Measurements from ENCODE around the gene SUSD4. TPM values are rescaled to one million over a fixed set of nuclear protein-coding genes. Genes with fewer than 3 reads are reported as not detected.

SUSD4 gene
- total RNA-seq, 1 experiment from 2014 or later = 3.5 TPM

DNA sequence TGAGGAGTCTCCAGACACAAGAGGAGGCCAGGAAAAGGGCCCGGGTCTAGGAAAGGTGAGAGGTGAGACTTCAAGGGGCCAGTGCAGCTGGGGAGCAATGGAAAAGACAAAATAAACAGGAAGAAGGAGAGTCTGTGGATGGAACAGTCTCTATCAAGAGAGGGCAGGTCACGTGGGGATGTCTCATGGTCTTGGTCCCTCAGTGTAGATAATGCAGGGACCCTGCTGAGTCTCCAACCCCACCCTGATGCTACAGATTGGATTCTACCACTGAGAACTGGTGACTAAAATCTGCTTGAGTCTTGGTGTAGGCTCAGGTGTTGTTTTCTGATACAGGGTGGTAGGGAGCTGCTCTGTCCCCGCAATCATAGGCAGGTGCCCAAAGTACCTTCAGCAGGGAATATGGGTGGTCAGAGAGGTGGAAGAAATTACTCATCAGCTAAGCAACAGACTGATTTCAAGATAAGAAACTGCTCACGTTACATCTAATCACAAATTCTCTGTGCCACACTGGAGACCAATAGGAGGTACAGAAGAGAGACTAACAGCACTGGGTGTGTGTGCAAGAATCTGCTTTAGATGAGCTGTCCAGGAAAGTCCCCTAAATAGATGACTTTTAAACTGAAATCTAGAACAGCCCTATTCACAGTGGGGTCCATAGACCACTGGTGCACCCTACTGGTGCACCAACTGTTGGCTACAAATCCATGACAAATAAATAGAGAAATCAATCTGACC is 119.4 kb downstream of the SUSD4 start:
- H2BK12ac ChIP-seq (ENCODE audit: insufficient read length, low read depth, low read length) = no peak overlapping the region
- H3K27ac ChIP-seq (ENCODE audit: insufficient read length, low read depth, low read length) = no peak overlapping the region
- Mint-ChIP-seq H3K9me3 (no peaks in the 10 kb centered on the region), H3K27me3 (ENCODE audit: low read depth) (peaks cover 15% of the 10 kb centered on the region), H3K36me3 (ENCODE audit: insufficient read depth in 1 of 3, low read depth in 3 of 3) (no peaks in the 10 kb centered on the region), H3K4me3 (no peak overlapping the region), H3K27ac (no peak overlapping the region), H3K4me1 (no peaks in the 10 kb centered on the region)
- H3K23ac ChIP-seq (ENCODE audit: insufficient read length, low read depth, low read length) = no peak overlapping the region
- H2BK120ac ChIP-seq (ENCODE audit: low read depth, low read length, poor library complexity, severe bottlenecking) = no peak overlapping the region
- no peak overlapping the region for H4K91ac ChIP-seq (ENCODE audit: insufficient read length, low read depth, low read length)
- H3K9ac ChIP-seq (ENCODE audit: extremely low read depth, insufficient read length, low read length) = no peak overlapping the region
- H3K14ac ChIP-seq (ENCODE audit: insufficient read depth, low read length) = no peak overlapping the region
- H3K56ac ChIP-seq (ENCODE audit: insufficient read length, low read depth, low read length) = no peak overlapping the region
- H3K27me3 ChIP-seq (ENCODE audit: insufficient read depth, low read length) = no peaks in the 10 kb centered on the region
- H3K4me1 ChIP-seq (ENCODE audit: insufficient read depth, low read length) = no peaks in the 10 kb centered on the region
- no peaks in the 10 kb centered on the region for H3K79me1 ChIP-seq (ENCODE audit: insufficient read depth, low read depth, low read length, poor library complexity, severe bottlenecking)
- no peak overlapping the region for H2AK5ac ChIP-seq (ENCODE audit: insufficient read length, low read length)
- no peak overlapping the region for H2AFZ ChIP-seq (ENCODE audit: low read length)
- H3K4me2 ChIP-seq (ENCODE audit: insufficient read depth, insufficient read length, low read length) = no peak overlapping the region
- no peak overlapping the region for H2BK20ac ChIP-seq (ENCODE audit: low read depth, low read length, poor library complexity, severe bottlenecking)
- no peaks in the 10 kb centered on the region for H3K23me2 ChIP-seq (ENCODE audit: insufficient read length, low read depth, low read length, poor library complexity, severe bottlenecking)
- H2BK15ac ChIP-seq (ENCODE audit: low read depth, low read length) = no peak overlapping the region
- peaks cover 3% of the 10 kb centered on the region for H4K20me1 ChIP-seq (ENCODE audit: control insufficient read depth, insufficient read depth, insufficient read length)
- no peak overlapping the region for H4K8ac ChIP-seq (replicated peaks; ENCODE audit: insufficient read length, low read depth, low read length)
- no peak overlapping the region for H3T11ph ChIP-seq (ENCODE audit: low read length)
- DNase-seq = peak; percentile 4
- no peak overlapping the region for H3K18ac ChIP-seq (ENCODE audit: insufficient read length, low read depth, low read length)
- TF ChIP-seq, protein P1, sequence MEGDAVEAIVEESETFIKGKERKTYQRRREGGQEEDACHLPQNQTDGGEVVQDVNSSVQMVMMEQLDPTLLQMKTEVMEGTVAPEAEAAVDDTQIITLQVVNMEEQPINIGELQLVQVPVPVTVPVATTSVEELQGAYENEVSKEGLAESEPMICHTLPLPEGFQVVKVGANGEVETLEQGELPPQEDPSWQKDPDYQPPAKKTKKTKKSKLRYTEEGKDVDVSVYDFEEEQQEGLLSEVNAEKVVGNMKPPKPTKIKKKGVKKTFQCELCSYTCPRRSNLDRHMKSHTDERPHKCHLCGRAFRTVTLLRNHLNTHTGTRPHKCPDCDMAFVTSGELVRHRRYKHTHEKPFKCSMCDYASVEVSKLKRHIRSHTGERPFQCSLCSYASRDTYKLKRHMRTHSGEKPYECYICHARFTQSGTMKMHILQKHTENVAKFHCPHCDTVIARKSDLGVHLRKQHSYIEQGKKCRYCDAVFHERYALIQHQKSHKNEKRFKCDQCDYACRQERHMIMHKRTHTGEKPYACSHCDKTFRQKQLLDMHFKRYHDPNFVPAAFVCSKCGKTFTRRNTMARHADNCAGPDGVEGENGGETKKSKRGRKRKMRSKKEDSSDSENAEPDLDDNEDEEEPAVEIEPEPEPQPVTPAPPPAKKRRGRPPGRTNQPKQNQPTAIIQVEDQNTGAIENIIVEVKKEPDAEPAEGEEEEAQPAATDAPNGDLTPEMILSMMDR (conservative IDR thresholded peaks at IDR 0.05) = no peak; the same call in 2 of the 3 replicates
- H3K79me2 ChIP-seq (ENCODE audit: insufficient read depth, low read length) = no peaks in the 10 kb centered on the region
- H3K4ac ChIP-seq (ENCODE audit: low read depth, low read length) = no peak overlapping the region
- no CpG with 5 or more reads among the region's 4 CpGs for WGBS (ENCODE audit: extremely low coverage, insufficient read length, low lambda C conversion rate)
- H3K9me3 ChIP-seq (ENCODE audit: control insufficient read depth, low read depth, low read length) = no peaks in the 10 kb centered on the region
- H2BK5ac ChIP-seq (ENCODE audit: insufficient read length, low read length) = no peak overlapping the region
- no peak overlapping the region for H4K5ac ChIP-seq (ENCODE audit: insufficient read length, low read depth, low read length)
